ENCODE data around the gene SHISA8. TPM values are rescaled to one million over a fixed set of nuclear protein-coding genes. Genes with fewer than 3 reads are reported as not detected.

SHISA8 gene
- total and polyA plus RNA-seq, 12 donors = 0.16 to 4.6 (median 1.4) TPM

DNA sequence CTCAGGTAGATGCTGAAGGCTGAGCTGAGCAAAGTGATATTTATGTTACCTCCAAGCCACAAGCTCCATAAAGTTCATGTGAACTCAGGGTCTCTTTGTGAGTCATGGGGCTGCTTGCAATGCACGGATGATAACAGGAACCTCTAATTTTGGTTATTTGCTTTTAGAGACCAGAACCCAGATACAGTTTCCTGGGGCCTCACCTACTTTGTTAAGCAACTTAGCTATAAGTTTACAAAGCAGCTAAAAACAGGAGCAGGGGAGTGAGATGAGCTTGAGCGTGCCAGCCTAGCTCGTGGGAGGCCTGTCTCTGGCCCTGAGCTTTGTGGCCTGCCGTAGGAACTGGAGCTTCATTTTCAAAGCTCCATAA lies 52.7 kb downstream of the SHISA8 start:
- Histone ChIP-seq H3K4me1 (peaks cover 6 to 53% (median 28%) of the 10 kb centered on the region in 9 donors), H3K27me3 (no peaks in the 10 kb centered on the region), H3K9me3 (no peaks in the 10 kb centered on the region), H3K4me3 (no peak overlapping the region), H3K36me3 (peaks cover 0 to 10% (median 6%) of the 10 kb centered on the region in 9 donors), H3K27ac (peak overlapping the region in 6 of 10 donors; percentile 30 to 78 (median 58))
- ATAC-seq (peak in 4 of 8 donors; percentile 8 to 35 (median 19)), DNase-seq (no peak)
- TF ChIP-seq, protein P1, sequence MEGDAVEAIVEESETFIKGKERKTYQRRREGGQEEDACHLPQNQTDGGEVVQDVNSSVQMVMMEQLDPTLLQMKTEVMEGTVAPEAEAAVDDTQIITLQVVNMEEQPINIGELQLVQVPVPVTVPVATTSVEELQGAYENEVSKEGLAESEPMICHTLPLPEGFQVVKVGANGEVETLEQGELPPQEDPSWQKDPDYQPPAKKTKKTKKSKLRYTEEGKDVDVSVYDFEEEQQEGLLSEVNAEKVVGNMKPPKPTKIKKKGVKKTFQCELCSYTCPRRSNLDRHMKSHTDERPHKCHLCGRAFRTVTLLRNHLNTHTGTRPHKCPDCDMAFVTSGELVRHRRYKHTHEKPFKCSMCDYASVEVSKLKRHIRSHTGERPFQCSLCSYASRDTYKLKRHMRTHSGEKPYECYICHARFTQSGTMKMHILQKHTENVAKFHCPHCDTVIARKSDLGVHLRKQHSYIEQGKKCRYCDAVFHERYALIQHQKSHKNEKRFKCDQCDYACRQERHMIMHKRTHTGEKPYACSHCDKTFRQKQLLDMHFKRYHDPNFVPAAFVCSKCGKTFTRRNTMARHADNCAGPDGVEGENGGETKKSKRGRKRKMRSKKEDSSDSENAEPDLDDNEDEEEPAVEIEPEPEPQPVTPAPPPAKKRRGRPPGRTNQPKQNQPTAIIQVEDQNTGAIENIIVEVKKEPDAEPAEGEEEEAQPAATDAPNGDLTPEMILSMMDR (IDR thresholded peaks at IDR 0.05) = no peak
- 47 to 58% methylated on average over 4 of the region's 4 CpGs for WGBS, 2 donors
- intact Hi-C loops (cut with DNase I) = no loop called here

Small RNA genes within 50 kb of the gene (microRNA-seq; reads per million reads assigned to microRNA genes)
- gene MIR33A = 18.0 to 22.0 reads per million in 2 donors

Other genes starting within 250 kb of the SHISA8 start
- 100 to 1,000 TPM; 183 to 274 (median 195) TPM for gene SNU13, start 226.2 kb downstream of the SHISA8 start, total RNA-seq
- 100 to 1,000 TPM; 203 to 323 TPM for gene SNU13, start 226.2 kb downstream of the SHISA8 start, polyA plus RNA-seq
- 1 to 10 TPM in 3 of 10 donors, under 1 TPM in 4, not detected in 3; 0.37 to 1.9 (median 0.71) TPM for gene MEI1, start 215.6 kb downstream of the SHISA8 start, total RNA-seq
- 1 to 10 TPM in 1 of 2 donors, under 1 TPM in 1; 0.52 to 1.3 TPM for gene MEI1, start 215.6 kb downstream of the SHISA8 start, polyA plus RNA-seq
- 1 to 10 TPM; 2.6 to 7.3 (median 4.0) TPM for gene CCDC134, start 114.4 kb downstream of the SHISA8 start, total RNA-seq
- 1 to 10 TPM; 1.2 to 1.8 TPM for gene CCDC134, start 114.4 kb downstream of the SHISA8 start, polyA plus RNA-seq
- 10 to 100 TPM; 57.1 to 94.3 (median 75.8) TPM for gene SREBF2, start 82.0 kb downstream of the SHISA8 start, total RNA-seq
- gene SREBF2, start 82.0 kb downstream of the SHISA8 start, polyA plus RNA-seq = 10 to 100 TPM; 37.5 to 52.3 TPM
- under 1 TPM; 0.24 to 0.77 (median 0.48) TPM for gene TNFRSF13C, start 11.7 kb upstream of the SHISA8 start, total RNA-seq
- gene TNFRSF13C, start 11.7 kb upstream of the SHISA8 start, polyA plus RNA-seq = under 1 TPM; 0.03 to 0.44 TPM
- 1 to 10 TPM in 1 of 10 donors, under 1 TPM in 5, not detected in 4; 0.34 to 3.5 (median 0.66) TPM for gene CENPM, start 32.1 kb upstream of the SHISA8 start, total RNA-seq
- 1 to 10 TPM; 1.0 to 1.7 TPM for gene CENPM, start 32.1 kb upstream of the SHISA8 start, polyA plus RNA-seq
- under 1 TPM in 4 of 10 donors, not detected in 6; 0.06 to 0.44 (median 0.10) TPM for gene SEPTIN3, start 54.4 kb upstream of the SHISA8 start, total RNA-seq
- gene SEPTIN3, start 54.4 kb upstream of the SHISA8 start, polyA plus RNA-seq = under 1 TPM; 0.03 to 0.22 TPM
- under 1 TPM in 5 of 10 donors, not detected in 5; 0.09 to 0.81 (median 0.21) TPM for gene WBP2NL, start 83.7 kb upstream of the SHISA8 start, total RNA-seq
- gene WBP2NL, start 83.7 kb upstream of the SHISA8 start, polyA plus RNA-seq = under 1 TPM; 0.12 to 0.66 TPM
- gene NAGA, start 155.7 kb upstream of the SHISA8 start, total RNA-seq = 10 to 100 TPM in 7 of 10 donors, 1 to 10 TPM in 3; 7.3 to 34.8 (median 12.3) TPM
- 10 to 100 TPM in 1 of 2 donors, 1 to 10 TPM in 1; 6.6 to 13.0 TPM for gene NAGA, start 155.7 kb upstream of the SHISA8 start, polyA plus RNA-seq
- 1 to 10 TPM; 2.3 to 6.3 (median 2.9) TPM for gene PHETA2, start 159.2 kb upstream of the SHISA8 start, total RNA-seq
- gene PHETA2, start 159.2 kb upstream of the SHISA8 start, polyA plus RNA-seq = 1 to 10 TPM; 5.1 to 7.0 TPM
- 100 to 1,000 TPM; 111 to 193 (median 128) TPM for gene SMDT1, start 164.6 kb upstream of the SHISA8 start, total RNA-seq
- 100 to 1,000 TPM; 151 to 197 TPM for gene SMDT1, start 164.6 kb upstream of the SHISA8 start, polyA plus RNA-seq
- gene NDUFA6, start 175.7 kb upstream of the SHISA8 start, total RNA-seq = 100 to 1,000 TPM; 179 to 344 (median 265) TPM
- 100 to 1,000 TPM; 369 to 479 TPM for gene NDUFA6, start 175.7 kb upstream of the SHISA8 start, polyA plus RNA-seq
- gene CYP2D6, start 215.7 kb upstream of the SHISA8 start, total RNA-seq = under 1 TPM in 2 of 10 donors, not detected in 8; 0.12 to 0.17 TPM
- under 1 TPM; 0.32 to 0.95 TPM for gene CYP2D6, start 215.7 kb upstream of the SHISA8 start, polyA plus RNA-seq

Measured in heart right ventricle (tissue), 16 donors.